GM15510 (cell line): Measurements from ENCODE around the gene THSD7B.

Experiments
- POLR2A ChIP-seq: IDR thresholded peaks from 3 replicates; pipeline ENCODE4 v1.6.1; 2011; ENCODE audit warnings: borderline replicate concordance; ENCODE audit not compliant: insufficient read length; ENCODE audit errors: extremely low read depth

Gene THSD7B

DNA sequence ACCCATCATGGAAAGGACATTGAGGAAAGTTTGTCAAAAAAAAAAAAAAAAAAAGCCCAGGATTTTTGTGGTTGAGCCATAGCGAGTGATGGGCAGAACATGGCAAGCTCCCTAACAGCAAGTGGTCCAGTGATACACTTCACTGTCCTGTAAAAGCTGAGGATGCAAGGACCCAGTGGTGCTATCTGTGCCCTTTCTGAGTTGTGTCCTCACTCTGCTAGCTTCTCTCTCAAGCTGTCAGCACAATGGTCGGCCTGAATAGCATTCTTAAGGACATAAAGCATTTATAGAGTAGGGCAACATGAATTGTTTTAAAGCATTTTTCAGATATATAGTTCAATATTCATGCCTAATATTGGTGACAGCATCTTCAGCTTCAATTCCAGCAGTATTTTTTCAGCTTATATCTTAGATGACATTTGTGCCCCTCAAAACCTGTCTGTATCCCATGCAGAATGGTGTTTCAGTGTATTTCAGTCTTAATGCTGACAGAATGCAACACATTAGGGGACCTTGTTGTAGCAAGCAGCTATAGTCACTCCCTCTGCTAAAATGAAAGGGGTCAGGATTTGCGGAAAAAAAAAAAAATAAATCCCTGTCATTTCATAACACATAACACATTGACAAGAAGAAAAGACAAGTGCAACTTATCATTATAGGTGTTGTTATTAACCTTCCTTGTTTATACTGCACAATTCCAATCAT lies 496.7 kb downstream of the THSD7B start:
- no peak for TF ChIP-seq POLR2A

DNA sequence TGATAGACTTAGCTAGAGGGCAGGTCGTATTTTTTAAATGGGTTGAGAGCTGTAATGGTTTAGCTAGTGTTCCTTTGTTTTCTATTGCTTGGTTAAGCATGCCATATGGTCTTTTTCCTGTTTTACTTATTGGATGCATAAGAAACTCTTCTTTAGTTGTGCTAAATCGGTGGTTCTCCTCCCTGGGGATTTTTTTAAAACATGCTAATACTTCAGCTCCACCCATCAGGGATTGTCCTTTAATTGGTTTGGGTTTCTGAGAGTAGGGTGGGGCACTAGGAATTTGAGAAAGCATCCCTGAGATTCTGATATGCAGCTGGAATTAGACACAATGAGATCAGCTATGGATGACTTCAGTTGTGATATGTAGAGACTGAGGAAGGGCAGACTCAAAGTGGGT lies 497.2 kb downstream of the THSD7B start:
- TF ChIP-seq POLR2A, result no peak

DNA sequence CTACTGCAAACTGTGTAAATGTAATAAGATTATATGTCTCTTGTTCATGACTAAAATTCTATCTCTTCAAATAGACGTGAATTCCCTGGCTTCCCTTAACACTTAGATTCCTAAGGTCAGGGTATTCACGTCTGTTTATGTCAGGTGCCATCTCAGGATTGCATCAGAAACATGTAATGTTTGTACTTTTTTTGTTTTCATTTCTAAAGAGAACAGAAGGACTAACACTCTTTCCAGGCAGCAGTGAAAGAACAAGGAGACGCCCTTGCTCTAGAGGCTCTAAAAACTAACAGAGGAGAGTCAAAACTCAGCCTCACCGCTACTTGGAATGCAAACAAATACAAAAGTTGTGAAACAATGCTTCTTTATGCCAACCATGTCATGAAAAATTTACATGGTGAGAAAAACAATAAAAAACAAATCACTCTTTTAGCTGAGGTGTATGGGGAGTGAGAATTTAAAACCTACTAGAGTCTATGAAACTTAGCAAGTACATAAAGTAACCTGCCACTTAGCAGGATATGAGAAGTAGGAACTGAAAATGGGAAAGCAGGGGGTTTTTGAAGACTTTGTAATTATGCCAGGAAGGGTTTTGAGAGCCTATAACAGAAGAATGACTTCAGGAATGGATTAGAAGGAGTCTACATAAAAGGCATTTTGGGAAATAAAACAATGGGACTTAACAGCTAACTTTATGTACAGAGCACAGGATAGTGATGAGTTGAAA lies 522.7 kb downstream of the THSD7B start:
- TF ChIP-seq POLR2A, result no peak

DNA sequence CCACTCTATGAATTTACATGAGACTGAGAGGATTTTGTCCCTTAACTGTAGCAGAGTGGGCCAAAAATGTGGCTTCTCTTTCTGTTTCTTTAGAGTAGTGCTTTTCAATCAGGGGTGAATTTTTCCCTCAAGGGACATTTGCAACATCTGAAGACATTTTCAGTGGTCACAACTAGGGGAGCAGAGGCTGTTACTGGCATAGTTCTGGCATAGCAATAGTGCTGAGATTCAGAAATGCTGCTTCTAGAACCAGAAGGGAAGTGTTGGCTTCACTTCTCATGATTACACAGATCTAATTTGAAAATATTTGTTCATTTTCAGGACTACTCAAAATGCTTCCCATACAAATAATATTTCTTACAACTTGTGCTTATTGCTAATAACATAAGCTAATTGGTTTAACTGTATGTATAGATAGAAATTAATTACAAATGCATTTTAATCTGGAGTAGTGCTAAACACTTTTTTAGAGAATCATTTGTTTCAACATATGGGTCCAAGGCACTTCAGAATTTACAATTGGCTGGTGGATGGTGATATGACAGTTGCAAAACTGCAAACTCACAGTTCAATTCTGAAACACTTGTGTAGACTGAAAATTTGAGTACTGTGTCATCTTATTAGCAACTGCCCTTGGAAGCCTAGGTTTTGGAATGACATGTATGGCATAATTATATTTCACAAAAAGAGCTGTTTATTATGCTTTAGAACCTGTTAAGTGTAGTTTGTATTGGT lies 526.7 kb downstream of the THSD7B start:
- TF ChIP-seq POLR2A, result no peak

DNA sequence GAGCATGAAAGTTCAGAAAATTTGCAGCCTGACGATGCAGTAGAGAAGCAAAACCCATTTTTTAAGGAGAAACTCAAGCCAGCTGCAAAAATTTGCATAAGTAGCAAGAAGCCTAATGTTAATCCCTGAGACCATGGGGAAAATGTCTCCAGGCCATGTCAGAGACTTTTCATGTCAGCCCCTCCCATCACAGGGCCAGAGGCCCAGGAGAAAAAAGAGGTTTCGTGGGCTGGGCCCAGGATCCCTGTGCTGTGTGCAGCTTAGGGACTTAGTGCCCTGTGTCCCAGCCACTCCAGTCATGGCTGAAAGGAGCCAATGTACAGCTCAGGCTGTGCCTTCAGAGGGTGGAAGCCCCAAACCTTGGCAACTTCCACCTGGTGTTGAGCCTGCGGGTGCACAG lies 533.0 kb downstream of the THSD7B start:
- TF ChIP-seq POLR2A, result no peak

DNA sequence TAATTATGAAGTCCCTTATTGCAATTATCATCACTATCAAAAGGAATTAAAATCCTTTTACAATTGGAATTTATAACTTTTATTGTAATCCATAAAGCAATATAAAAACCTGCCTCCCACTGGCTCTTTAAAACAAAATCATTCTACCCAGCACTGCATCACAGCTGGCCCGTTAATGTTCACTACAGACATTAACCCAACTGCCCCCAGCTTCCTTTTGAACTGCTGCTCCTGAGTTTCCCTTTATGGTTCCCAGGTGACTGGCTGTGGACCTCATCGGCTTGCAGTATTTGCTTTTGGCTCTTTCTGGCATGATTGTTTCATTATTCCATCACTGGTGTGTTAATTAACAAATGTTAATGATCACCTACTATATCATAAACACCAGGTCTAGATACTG lies 535.6 kb downstream of the THSD7B start:
- no peak for TF ChIP-seq POLR2A

DNA sequence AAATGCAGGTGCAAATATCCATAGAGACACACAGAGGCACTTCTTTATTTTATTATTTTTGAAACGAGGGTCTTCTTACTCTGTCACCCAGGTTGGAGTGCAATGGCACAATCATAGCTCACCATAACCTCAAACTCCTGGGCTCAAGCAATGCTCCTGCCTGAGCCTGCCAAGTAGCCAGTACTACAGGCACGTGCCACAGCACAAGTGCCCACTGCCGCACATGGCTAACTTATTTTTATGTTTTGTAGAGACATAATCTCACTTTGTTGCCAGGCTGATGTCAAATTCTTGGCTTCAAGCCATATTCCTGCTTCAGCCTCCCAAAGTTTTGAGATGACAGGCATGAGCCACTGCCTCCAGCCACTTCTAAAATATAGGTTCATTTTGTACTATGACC lies 537.6 kb downstream of the THSD7B start:
- TF ChIP-seq POLR2A, result no peak

DNA sequence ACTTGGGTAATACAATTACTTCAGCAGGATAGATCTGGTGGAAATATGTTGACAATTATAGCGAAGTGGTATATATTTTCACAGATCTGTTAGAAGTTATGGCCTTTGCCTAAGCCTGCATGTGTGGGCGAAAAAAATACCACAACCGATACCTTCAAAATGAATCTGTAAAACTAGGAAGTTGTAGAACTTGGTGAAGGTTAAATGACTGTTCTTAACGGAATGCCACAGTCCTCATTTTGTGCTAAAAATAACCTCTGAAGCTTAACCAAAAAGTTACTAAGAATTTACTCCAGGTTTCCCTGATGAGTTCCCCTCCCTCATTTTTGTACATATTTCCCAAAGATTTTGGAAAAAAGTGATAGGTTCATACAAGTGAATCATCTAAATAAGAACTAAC lies 550.7 kb downstream of the THSD7B start:
- TF ChIP-seq POLR2A, result no peak

DNA sequence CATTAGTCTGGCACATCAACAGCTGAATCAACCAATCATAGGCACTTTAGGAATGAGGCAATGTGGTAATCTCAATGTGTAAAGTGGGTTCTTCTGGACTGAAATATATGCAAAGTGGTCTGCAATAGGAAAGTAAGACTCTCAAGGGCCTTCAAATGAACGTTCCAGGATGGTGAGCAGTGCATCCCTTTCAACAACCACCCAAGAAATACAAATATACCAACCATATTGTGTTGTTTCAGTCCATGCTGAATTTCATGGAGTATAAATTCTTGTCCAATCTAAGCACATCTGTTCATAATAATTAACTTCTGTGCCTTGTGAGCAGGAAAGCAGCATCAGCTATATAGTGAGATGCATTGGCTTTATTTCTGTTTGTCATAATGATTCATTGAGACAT lies 556.2 kb downstream of the THSD7B start:
- no peak for TF ChIP-seq POLR2A

DNA sequence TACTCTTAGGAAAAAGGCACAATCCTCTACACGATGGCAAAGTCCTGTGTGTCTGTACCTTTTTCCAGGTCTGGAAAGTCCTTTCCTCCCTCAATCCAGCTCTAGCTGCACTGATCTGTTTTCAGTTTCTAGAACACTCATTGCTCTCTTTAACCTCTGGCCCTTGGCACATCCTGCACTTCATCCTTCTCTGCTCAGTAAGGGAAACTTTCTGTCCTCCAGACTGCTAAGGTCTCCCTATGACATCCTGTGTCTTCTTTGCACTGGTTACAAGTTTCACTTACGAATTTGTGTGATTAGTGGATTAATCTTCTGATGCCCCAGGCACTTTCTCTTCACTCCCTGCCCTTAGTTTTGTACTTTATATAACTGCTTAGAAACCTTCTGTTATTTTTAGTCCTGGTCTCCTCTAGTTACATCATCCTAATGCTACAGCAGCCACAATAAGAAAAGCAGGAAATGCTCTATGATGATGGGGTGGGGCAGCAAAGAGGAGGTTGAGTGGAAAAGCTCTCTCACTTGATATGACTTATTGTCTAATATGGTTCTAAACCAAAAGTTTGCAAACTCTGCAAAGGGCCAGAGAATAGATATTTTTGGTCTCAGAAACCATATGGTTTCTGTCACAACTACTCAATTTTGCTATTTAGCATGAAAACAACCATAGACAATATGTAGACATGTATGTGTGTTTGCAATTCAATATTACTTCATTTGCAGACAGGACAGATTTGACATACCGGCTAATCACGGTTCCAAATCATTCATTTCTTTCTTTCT lies 568.2 kb downstream of the THSD7B start:
- no peak for TF ChIP-seq POLR2A

DNA sequence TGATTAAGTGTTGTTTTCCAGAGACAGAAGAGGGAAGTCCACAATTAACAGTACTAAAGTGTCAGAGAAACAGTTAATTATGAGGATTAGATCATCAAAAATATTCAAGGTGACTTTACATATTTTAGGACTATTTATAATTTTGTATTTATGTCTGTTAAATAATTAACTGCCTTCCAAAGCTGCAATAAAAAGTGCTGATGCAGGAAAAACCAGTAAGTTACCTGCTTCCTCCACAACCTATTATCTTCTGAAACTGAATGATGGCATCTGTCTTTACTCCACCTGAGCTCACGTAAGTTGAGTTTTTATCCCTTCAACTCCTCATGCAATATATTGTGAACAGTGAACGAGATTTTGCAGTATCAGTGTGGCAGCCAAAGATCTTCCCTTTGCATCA lies 570.7 kb downstream of the THSD7B start:
- TF ChIP-seq POLR2A, result no peak

DNA sequence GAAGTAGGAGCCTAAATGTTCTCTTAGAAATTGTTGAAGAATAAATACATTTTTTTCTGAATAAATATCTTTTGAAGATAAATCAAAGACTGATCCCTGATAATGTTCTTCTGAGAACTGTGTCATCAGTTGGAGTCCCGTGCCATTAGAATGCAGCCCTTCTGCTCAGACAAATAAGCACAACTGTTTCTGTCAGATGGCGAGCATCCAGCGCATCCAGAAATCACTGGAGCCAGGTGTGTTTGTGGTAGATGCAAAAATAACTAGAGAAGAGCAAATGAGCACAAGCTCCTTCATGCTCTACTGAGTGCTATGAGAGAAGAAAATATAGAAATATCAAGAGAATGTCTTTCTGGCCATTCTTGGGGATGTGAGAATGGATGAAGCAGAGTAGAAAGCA lies 573.7 kb downstream of the THSD7B start:
- no peak for TF ChIP-seq POLR2A

DNA sequence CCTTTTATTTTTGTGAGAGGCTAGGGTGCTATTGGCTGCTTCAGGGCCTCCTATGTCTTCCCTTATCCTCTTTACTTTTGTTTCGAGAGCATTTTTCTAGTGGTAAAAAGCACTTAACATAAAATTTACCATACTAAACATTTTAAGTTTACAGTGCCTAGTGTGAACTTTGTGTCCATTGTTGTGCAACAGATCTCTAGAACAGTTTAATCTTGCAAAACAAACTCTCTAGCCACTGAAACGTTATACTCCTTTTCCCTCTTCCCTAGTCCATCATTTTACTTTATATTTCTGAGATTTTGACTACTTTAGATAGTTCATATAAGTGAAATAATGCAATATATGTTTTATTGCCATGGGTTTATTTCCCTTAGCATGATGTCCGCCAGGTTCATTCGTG lies 580.6 kb downstream of the THSD7B start:
- TF ChIP-seq POLR2A, result no peak

DNA sequence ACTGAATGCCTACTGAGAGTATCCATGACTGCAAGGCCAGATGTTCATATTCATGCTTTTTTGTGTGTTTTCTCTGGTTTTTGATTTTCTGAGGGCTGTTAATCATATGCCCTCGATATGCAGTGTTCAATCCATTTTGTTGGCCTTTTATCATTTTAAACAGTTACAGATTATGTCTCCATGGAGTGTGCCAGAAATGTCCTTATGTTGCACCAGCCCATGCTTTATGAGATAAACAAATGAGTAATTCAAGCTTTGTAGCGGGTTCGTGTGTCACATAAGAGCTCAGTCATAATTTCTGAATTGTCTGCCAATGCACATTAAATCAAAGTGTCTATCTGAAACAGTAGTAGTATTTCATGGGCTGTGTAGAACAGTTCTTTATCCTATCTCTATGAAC lies 583.0 kb downstream of the THSD7B start:
- TF ChIP-seq POLR2A, result no peak

DNA sequence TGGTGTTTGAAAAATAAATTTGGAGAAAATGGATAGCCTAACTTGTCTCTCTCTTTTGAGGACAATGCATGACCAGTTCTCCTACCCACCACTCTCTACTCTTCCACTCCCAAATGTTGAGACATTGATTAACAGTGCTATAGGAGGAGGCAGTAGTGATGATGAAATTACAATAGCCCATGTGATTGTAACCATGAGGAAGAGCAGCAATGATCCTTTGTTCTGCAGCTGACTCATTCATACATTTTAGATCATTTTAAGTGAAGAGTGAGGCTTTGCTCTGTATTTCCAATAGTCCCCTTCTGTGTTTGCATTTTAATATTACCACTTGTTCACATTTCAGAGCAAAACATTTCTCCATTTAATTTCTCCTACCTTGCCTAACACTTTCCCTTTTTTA lies 592.3 kb downstream of the THSD7B start:
- TF ChIP-seq POLR2A, result no peak
